Superior temporal gyrus (tissue), 1 donor: ENCODE data around the gene STEAP4.

ENCODE experiments used
- DNase-seq: peaks from one replicate; pipeline ENCODE4 v3.0.0-alpha.2; 2016; ENCODE audit errors: extremely low spot score

Gene STEAP4

DNA sequence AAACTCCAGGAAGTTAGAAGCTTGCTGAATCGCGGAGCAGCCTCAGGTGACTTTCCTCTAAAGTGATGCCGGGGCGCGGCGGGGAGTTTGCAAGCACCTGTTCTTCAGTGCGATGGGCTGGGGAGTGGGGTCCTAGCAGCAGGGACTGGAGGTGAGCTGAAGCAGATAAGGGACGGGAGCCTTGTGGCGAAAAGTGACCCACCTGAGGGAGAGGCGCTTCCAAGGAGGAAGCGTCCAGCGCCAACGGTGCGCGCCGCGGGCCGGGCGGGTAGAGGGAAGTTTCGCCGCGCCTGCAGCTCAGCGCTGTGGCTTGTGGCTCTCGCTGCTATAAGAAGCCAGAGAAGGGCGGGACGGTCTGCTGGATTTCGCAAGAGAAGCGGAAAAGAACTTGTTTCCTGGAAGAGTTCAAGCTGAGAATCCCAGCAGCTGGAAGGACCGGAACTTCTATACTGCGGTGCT, at the start of gene STEAP4:
Gene STEAP4, minus strand, starts transcription at position 305 of the 459 bp plus-strand sequence. CDS start 22,625 bp downstream, outside the sequence.
- no peak for DNase-seq

DNA sequence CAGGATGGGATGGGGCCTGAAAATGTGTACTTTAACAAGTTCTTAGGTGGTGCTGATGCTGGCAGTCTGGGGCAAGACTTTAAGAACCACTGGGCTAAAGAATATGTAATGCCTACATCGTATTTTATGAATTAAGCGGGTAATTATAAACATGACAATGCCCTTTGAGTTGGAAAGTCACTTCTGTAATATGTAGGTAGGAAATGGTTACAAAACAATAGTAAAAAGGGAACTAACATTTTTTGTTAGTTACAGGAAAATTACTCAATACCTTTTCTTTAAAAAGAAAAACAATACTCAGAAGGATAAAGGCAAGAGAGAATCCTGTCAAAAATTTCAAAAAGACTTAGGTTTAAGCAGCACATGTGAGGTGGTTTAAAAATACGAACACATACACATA, 48.3 kb upstream of the STEAP4 start:
- no peak for DNase-seq

GRCh38 chr7:88350118-88350517, 43.4 kb upstream of the STEAP4 start:
- DNase-seq = no peak

- DNase-seq = no peak
These were observed 40.8 kb upstream of the STEAP4 start for GRCh38 chr7:88347517-88347916.

- DNase-seq = no peak
These were observed 40.4 kb upstream of the STEAP4 start for GRCh38 chr7:88347090-88347489.

GRCh38 chr7:88346357-88346756, 39.7 kb upstream of the STEAP4 start:
- DNase-seq = no peak

GRCh38 chr7:88344956-88345832, 38.5 kb upstream of the STEAP4 start:
- DNase-seq = peak; percentile 75

DNA sequence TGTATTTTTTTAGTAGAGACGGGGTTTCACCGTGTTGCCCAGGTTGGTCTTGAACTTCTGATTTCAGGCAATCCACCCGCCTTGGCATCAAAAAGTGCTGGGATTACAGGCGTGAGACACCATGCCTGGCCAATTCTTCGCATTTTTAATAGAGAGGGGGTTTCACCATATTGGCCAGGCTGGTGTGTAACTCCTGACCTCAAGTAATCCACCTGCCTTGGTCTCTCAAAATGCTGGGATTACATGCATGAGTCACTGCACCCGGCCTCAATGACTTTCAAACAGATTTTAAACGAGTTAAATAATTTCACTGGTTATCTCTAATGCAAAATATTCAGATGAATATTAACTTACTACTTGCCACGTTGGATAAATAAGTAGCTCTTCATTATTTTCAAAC, 37.6 kb upstream of the STEAP4 start:
- no peak for DNase-seq

DNA sequence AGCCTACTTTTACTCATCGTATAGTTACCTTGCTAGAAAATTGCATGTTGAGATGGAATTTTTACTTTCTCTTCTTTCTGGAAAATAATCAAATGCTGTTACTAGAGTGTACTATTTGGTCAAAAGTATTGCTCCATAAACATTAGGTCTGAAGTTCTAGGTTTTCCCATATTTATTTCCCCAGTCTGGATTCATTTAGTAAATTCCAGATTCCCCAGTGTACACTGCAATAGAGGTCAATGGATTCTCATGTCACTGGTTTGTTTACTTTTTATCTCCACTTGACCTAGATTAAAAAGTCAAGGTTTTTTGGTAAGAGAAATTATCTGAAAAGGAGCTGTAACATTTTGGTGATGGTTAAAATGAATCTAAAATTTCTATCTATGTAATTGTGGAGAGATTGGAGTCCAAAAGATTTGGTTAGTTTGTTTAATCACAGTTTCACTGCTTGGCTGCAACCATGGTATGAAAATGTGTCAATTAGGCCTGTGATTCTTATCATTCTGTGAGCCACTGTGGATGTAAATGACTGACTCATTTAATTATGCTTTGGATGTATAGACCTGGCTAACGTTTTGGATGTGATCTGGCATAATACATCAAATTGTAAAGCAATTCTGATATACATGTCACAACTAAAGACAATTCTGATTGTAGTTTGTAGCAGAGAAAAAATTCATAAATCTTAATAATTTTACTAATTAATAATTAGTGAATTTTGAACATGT, 32.7 kb upstream of the STEAP4 start:
- DNase-seq = no peak

GRCh38 chr7:88338503-88338902, 31.8 kb upstream of the STEAP4 start:
- DNase-seq = no peak

- no peak for DNase-seq
These were observed 30.9 kb upstream of the STEAP4 start for GRCh38 chr7:88337572-88337971.

GRCh38 chr7:88331322-88331721, 24.6 kb upstream of the STEAP4 start:
- no peak for DNase-seq

DNA sequence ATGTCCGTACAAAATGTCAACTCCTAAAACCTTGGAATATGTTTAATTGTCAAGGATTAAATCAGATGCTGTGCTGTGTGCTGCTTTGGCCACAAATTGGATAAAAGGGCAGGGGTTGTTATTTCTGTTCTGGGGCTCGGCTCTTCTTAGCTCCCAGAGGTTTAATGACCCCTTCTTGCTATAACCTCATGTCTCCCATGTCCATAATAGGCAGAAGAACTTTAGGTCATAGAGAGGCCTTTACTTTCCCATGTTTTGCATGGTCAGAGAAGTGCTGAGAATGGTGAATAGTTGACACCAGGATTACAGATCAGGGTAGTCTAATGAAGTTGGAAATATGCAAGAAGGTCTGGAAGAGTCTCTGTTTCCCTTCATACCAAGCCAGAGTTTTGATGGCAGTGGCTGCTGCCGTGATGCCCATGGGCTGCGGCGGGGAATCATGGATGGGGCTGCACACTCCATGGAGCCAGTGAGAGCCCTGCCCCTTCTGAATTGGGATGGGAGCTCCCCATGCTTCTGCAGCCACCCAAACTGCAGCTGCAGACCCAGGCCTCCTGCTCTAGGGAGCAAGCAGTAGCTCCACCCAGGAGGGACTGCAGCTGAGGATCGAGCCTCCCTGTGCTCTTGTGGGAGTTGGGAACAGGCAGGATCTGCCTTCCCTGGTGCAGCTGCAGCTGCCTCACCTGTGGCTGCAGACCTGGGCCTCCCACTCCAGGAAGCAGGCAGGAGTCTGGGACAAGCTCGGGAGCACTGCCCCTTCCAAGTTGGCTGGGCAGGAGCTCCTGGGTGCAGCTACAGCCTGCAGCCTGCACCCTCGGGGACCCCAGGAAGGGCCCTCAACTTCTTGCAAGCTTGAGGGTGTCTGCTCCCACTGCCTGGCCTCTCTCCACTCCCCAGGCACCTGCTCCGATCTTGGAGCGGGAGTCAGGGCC, 23.1 kb upstream of the STEAP4 start:
- DNase-seq = no peak

GRCh38 chr7:88328787-88329186, 22.1 kb upstream of the STEAP4 start:
- DNase-seq = no peak

GRCh38 chr7:88324699-88325098, 18.0 kb upstream of the STEAP4 start:
- no peak for DNase-seq

DNA sequence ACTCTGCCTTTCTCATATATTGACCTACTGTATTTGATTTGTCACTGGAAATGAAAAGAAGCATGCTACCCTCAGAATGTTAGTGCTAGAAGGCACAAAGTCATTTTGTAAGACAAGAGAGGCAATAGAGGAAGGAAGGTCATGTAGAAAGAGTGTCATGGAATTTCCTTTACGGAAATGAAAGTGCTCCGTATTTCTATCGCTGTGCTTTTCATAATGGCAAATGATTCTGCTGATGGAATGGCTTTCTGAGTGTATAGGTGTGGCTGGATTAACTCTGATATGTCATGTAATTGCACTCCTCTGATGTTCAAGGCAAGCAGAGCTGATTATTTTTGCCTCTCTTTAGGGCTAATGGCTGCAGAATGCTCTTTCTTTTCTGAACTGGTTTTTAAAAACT, 15.5 kb upstream of the STEAP4 start:
- no peak for DNase-seq

DNA sequence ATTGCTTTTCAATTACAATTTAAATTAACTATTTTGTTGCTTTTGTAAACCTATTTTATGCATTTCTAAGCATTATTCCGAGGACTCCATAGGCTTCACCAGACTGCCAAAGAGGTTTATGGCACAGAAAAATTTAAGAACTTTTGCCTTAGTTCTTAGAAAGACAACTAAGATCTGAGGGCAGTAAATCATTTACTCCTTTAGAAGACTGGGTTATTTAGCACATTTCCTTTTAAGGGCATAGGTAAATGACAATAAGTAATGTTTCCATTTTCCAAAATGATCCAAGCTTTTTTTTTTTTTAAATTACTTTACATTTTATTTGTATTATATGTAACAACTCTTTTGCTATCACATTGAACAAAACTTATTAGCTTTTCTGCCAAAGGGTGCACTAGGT, 15.0 kb upstream of the STEAP4 start:
- no peak for DNase-seq

- DNase-seq = no peak
These were observed 11.5 kb upstream of the STEAP4 start for GRCh38 chr7:88318196-88318595.

- no peak for DNase-seq
These were observed 10.7 kb upstream of the STEAP4 start for GRCh38 chr7:88317422-88317821.

DNA sequence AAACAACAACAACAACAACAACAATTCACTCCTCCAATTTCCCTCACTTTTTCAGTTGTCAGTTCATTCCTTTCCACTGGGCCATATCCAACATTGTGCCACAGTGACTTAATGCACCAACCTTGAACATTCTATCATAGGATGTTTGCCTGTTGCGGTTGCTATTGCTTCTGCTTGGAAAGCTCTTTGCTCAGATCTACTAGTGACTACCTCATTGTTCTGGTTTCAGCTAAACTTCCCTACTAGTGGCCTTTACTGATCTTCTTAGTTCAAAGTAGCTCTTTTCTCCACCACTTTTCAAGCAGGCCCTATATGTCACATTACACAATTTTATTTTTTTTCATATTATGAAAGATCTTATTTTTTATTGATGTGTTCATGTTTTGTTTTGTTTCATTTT, 9.8 kb upstream of the STEAP4 start:
- DNase-seq = no peak

GRCh38 chr7:88315522-88315921, 8.8 kb upstream of the STEAP4 start:
- DNase-seq = no peak

- no peak for DNase-seq
These were observed 7.4 kb upstream of the STEAP4 start for GRCh38 chr7:88314061-88314491.
